Stimulated activated CD8-positive, alpha-beta memory T cell treated with anti-CD3 and anti-CD28 coated beads, Interleukin-4, amount 100 ng/mL, for 1 hour (primary cell): ENCODE results near the gene ALK.
"Not testable (repeated sequence)": the region's sequence is repeated elsewhere in the genome, so short reads cannot be mapped to it uniquely, and the experiment has no call there.

Source experiments
- DNase-seq, 2 donors: peaks; one replicate each; pipeline ENCODE4 v3.0.0-alpha.2; 2020; ENCODE audit warnings: low read depth in 2 of 2, low spot score in 1 of 2

ALK gene

DNA sequence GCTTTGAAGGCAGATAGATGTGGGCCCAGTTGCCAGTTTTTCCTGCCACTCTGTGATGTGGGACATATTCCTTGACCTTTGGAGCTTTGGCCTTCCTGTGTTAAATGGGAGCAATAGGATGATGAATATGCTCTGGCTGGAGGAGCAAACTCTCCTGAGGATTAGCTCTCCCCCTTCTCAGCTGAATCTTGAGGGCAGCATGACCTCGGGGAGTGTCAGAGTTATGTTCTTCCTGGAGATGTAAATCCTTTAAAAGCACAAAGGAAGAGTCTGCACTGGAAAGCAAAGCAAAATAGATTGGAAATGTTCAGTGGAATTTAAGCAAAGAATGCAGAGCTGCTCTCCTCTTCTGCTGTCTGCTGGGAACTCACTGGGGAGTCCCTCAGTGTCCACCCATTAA, 160.1 kb downstream of the ALK start:
- no peak for DNase-seq

GRCh38 chr2:29760008-29760407, 161.4 kb downstream of the ALK start:
- no peak for DNase-seq

GRCh38 chr2:29759360-29759759, 162.0 kb downstream of the ALK start:
- DNase-seq = no peak

- no peak for DNase-seq
Measured at GRCh38 chr2:29755829-29756228, 165.6 kb downstream of the ALK start.

DNA sequence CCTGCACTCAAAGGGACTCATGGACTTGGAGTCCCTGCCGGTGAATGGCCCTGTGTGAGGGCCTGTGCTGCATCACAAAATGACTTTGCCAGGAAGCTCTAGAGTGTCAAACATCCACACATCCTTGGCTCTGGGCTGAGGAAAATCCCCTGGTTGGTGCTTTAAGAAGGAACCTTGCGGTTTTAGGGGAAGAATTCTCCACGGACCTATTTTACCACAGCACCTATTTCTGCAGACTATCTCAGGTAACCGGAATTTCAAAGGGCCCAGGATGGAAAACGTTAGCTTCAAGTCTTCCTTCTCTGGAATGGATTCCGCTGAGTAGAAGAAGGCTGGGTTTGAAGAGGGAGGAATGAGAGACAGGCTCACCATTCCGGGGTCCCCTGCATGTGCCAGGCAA, 166.2 kb downstream of the ALK start:
- no peak for DNase-seq

- no peak for DNase-seq
Measured at GRCh38 chr2:29753671-29754444, 167.5 kb downstream of the ALK start.

- DNase-seq = no peak
Measured at GRCh38 chr2:29751390-29751789, 170.0 kb downstream of the ALK start.

DNA sequence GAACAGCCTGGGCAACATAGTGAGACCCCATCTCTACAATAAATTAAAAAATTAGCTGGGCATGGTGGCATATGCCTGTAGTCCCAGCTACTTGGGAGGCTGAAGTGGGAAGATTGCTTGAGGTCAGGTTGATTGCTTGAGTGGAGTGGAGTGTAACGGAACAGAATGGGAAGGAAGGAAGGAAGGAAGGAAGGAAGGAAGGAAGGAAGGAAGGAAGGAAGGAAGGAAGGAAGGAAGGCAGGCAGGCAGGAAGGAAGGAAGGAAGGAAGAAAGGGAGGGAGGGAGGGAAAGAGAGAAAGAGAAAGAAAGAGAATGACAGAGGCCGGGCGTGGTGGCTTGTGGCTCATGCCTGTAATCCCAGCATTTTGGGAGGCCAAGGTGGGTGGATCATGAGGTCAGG, 170.9 kb downstream of the ALK start:
- not testable (repeated sequence) for DNase-seq

- DNase-seq = no peak
Measured at GRCh38 chr2:29749843-29750242, 171.5 kb downstream of the ALK start.

- no peak for DNase-seq
Measured at GRCh38 chr2:29749041-29749440, 172.3 kb downstream of the ALK start.

GRCh38 chr2:29747786-29748470, 173.5 kb downstream of the ALK start:
- no peak for DNase-seq

DNA sequence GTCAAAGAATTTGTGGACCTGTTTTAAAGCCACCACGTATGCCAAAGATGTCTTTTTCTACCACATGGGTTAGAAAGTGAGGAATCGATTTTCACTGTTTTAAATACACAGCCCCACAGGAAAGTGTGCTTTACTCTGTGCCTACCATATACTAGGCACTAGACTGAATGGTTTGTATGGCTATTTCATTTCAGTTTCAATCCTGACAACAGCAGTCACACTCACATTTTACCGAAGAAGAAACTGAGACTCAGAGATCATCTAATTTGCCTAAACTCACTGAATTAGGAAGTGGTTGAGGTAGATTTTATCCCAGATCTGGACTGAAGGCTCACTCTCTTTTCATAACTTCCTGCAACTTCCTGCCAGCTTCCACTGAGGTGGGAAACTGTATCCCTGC, 176.4 kb downstream of the ALK start:
- no peak for DNase-seq

GRCh38 chr2:29743516-29743915, 177.9 kb downstream of the ALK start:
- DNase-seq = no peak

GRCh38 chr2:29742656-29743055, 178.7 kb downstream of the ALK start:
- DNase-seq = no peak

GRCh38 chr2:29741132-29741531, 180.3 kb downstream of the ALK start:
- no peak for DNase-seq

DNA sequence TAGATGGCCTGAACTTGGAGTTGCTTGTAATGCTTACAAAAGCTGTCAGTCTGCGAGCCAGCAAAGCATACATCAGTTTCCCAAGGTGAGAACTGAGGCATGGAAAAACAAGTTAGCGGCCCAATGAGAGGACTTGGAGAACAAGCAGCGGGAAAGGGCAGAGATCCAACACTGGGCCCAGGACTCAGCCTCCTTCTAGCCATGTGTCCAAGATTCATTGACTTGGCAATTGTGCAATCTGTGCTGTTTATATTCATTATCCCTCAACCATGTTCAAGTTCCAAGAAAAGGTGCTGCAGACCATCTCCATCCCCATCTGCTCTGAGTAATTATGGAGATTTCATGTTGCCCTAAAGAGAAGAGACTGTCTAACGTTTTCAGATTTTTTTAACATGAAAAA, 187.4 kb downstream of the ALK start:
- DNase-seq = no peak

DNA sequence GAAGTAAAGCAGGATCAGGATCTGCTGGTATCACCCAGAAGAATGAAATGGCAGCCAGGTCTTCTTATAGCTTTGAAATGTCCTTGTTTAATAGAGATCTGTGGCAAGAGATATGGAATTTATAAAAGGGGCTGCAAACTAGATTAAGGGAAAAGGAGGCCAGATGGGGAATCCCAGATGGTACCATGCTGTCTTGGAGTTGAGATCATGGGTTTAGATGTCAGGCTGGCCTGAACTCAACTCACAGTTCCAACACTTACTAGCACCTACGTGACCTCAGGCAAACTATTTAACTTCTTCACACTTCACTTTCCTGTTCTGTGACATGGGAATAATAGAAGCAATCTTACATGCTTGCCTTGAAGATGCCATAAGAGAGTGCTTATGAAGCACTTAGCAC, 188.2 kb downstream of the ALK start:
- DNase-seq = no peak

- no peak for DNase-seq
Measured at GRCh38 chr2:29731948-29732347, 189.4 kb downstream of the ALK start.

GRCh38 chr2:29729932-29730331, 191.5 kb downstream of the ALK start:
- DNase-seq = no peak

DNA sequence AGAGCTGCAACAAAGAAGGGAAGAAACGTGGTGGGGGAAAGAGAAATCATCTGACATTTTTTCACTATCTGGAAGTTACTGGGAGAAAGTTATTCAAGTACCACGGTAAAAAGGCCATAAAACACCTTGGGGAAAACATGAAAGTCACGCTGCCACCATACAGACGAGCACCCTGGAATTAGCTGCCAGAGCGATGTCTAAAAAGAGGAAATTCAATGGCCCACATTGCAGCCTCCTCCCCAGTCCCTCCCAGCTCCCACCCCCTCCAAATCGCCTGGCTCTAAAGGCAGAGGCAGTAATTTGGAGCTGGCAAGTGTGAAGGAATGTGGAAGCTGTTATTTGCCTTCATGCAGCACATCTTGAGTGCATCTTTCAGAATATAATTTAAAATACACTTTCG, 192.0 kb downstream of the ALK start:
- no peak for DNase-seq

- no peak for DNase-seq
Measured at GRCh38 chr2:29726976-29727375, 194.4 kb downstream of the ALK start.

- DNase-seq = no peak
Measured at GRCh38 chr2:29725610-29726009, 195.8 kb downstream of the ALK start.

DNA sequence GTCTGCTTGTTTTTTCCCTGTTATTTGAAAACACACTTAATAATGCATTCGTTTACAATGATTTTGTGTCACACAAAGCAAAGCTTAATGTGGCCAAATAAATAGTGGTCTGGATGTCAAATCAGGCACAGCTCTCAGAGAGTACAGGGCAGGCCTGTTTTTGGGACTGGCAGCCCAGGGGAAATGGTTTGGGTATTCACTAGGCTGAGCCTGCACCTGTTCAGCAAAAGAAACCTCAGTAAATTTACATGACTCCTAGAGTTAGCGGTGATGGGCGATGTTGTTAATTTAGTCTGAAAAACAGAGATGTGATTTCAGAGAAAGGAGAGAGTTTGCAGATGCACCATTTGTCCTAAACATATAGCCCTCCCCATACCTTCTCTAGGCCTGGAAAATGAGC, 197.1 kb downstream of the ALK start:
- no peak for DNase-seq
